CD4-positive, alpha-beta T cell treated with Interleukin-1 beta for 1 hour (primary cell): Measurements from ENCODE around the gene MGMT.

Experiments
- DNase-seq, 2 donors: peaks; one replicate each; pipeline ENCODE4 v3.0.0-alpha.2; 2020 to 2022

Gene MGMT

GRCh38 chr10:129497013-129497412 is 30.0 kb downstream of the MGMT start:
- DNase-seq = no peak

- DNase-seq = no peak
Observed at GRCh38 chr10:129498680-129499079, 31.6 kb downstream of the MGMT start.

- DNase-seq = no peak
Observed at GRCh38 chr10:129500617-129501339, 33.7 kb downstream of the MGMT start.

GRCh38 chr10:129501652-129502436 is 34.8 kb downstream of the MGMT start:
- DNase-seq = no peak

- no peak for DNase-seq
Observed at GRCh38 chr10:129502448-129502847, 35.4 kb downstream of the MGMT start.

GRCh38 chr10:129505500-129506075 is 38.5 kb downstream of the MGMT start:
- DNase-seq = no peak

GRCh38 chr10:129506101-129506797 is 39.2 kb downstream of the MGMT start:
- DNase-seq = no peak

GRCh38 chr10:129507216-129507889 is 40.3 kb downstream of the MGMT start:
- DNase-seq = no peak

GRCh38 chr10:129509155-129509554 is 42.1 kb downstream of the MGMT start:
- DNase-seq = no peak

- DNase-seq = no peak
Observed at GRCh38 chr10:129509835-129510234, 42.8 kb downstream of the MGMT start.

GRCh38 chr10:129511086-129511485 is 44.0 kb downstream of the MGMT start:
- no peak for DNase-seq

- DNase-seq = no peak
Observed at GRCh38 chr10:129511758-129512157, 44.7 kb downstream of the MGMT start.

GRCh38 chr10:129513312-129513711 is 46.3 kb downstream of the MGMT start:
- no peak for DNase-seq

GRCh38 chr10:129514568-129515451 is 47.8 kb downstream of the MGMT start:
- DNase-seq = no peak

GRCh38 chr10:129516846-129517679 is 50.0 kb downstream of the MGMT start:
- no peak for DNase-seq

- DNase-seq = no peak
Observed at GRCh38 chr10:129517680-129518057, 50.6 kb downstream of the MGMT start.

GRCh38 chr10:129518793-129519192 is 51.8 kb downstream of the MGMT start:
- DNase-seq = no peak

- DNase-seq = no peak
Observed at GRCh38 chr10:129520440-129521080, 53.5 kb downstream of the MGMT start.

GRCh38 chr10:129521161-129522025 is 54.4 kb downstream of the MGMT start:
- no peak for DNase-seq
